ENCODE measurements around the gene NEURL4. TPM values are rescaled to one million over a fixed set of nuclear protein-coding genes. Genes with fewer than 3 reads are reported as not detected.
"Not testable (repeated sequence)": the region's sequence is repeated elsewhere in the genome, so short reads cannot be mapped to it uniquely, and the experiment has no call there.

The NEURL4 gene
- total RNA-seq, 1 donor from 2014 or later, result 56.7 TPM

- no peak for TF ChIP-seq CTCF (IDR thresholded peaks at IDR 0.05; ENCODE audit: unreplicated experiment)
- no peaks in the 10 kb centered on the region for H3K36me3 Mint-ChIP-seq
- H3K27me3 Mint-ChIP-seq (ENCODE audit: low read depth), result peaks cover 6% of the 10 kb centered on the region
- no peaks in the 10 kb centered on the region for H3K9me3 Mint-ChIP-seq
- no peak overlapping the region for H3K4me3 Mint-ChIP-seq
- H3K27ac Mint-ChIP-seq, result no peak overlapping the region
- H3K4me1 Mint-ChIP-seq, result no peaks in the 10 kb centered on the region
- DNase-seq (ENCODE audit: low spot score in 2 of 2, unreplicated experiment in 2 of 2), result no peak
These were observed 37.9 kb upstream of the NEURL4 start for GRCh38 chr17:7367083-7367482.

- not testable (repeated sequence) for H3K4me1 Mint-ChIP-seq; H3K27me3 Mint-ChIP-seq (ENCODE audit: low read depth); H3K36me3 Mint-ChIP-seq; DNase-seq (ENCODE audit: low spot score in 2 of 2, unreplicated experiment in 2 of 2); H3K4me3 Mint-ChIP-seq; H3K27ac Mint-ChIP-seq; H3K9me3 Mint-ChIP-seq
These were observed 36.8 kb upstream of the NEURL4 start for GRCh38 chr17:7365963-7366362.

GRCh38 chr17:7363311-7363710 is 34.2 kb upstream of the NEURL4 start:
- Mint-ChIP-seq H3K4me1 (no peaks in the 10 kb centered on the region), H3K4me3 (no peak overlapping the region), H3K27ac (no peak overlapping the region), H3K36me3 (no peaks in the 10 kb centered on the region), H3K27me3 (ENCODE audit: low read depth) (no peaks in the 10 kb centered on the region), H3K9me3 (no peaks in the 10 kb centered on the region)
- no peak for DNase-seq (ENCODE audit: low spot score in 2 of 2, unreplicated experiment in 2 of 2)
- TF ChIP-seq CTCF (IDR thresholded peaks at IDR 0.05; ENCODE audit: unreplicated experiment), result no peak

- H3K27ac Mint-ChIP-seq, result no peak overlapping the region
- no peak for TF ChIP-seq CTCF (IDR thresholded peaks at IDR 0.05; ENCODE audit: unreplicated experiment)
- H3K4me1 Mint-ChIP-seq, result no peaks in the 10 kb centered on the region
- H3K4me3 Mint-ChIP-seq, result no peak overlapping the region
- H3K27me3 Mint-ChIP-seq (ENCODE audit: low read depth), result no peaks in the 10 kb centered on the region
- no peaks in the 10 kb centered on the region for H3K9me3 Mint-ChIP-seq
- no peak for DNase-seq (ENCODE audit: low spot score in 2 of 2, unreplicated experiment in 2 of 2)
- H3K36me3 Mint-ChIP-seq, result no peaks in the 10 kb centered on the region
These were observed 32.8 kb upstream of the NEURL4 start for GRCh38 chr17:7361906-7362305.

GRCh38 chr17:7357381-7357780 is 28.2 kb upstream of the NEURL4 start:
- Mint-ChIP-seq H3K4me3 (no peak overlapping the region), H3K4me1 (peaks cover 33% of the 10 kb centered on the region), H3K27me3 (ENCODE audit: low read depth) (no peaks in the 10 kb centered on the region), H3K36me3 (no peaks in the 10 kb centered on the region), H3K9me3 (no peaks in the 10 kb centered on the region), H3K27ac (no peak overlapping the region)
- no peak for DNase-seq (ENCODE audit: low spot score in 2 of 2, unreplicated experiment in 2 of 2)
- no peak for TF ChIP-seq CTCF (IDR thresholded peaks at IDR 0.05; ENCODE audit: unreplicated experiment)

GRCh38 chr17:7356756-7357155 is 27.6 kb upstream of the NEURL4 start:
- no peak for TF ChIP-seq CTCF (IDR thresholded peaks at IDR 0.05; ENCODE audit: unreplicated experiment)
- no peak overlapping the region for H3K4me3 Mint-ChIP-seq

More at GRCh38 chr17:7356756-7357155, 27.6 kb upstream of the NEURL4 start:
- no peak for DNase-seq (ENCODE audit: low spot score in 2 of 2, unreplicated experiment in 2 of 2)
- no peaks in the 10 kb centered on the region for H3K36me3 Mint-ChIP-seq
- no peaks in the 10 kb centered on the region for H3K9me3 Mint-ChIP-seq
- H3K27ac Mint-ChIP-seq, result no peak overlapping the region
- H3K27me3 Mint-ChIP-seq (ENCODE audit: low read depth), result no peaks in the 10 kb centered on the region
- H3K4me1 Mint-ChIP-seq, result peaks cover 34% of the 10 kb centered on the region
